T-cell (primary cell): ENCODE data around the gene ADARB2. TPM values are rescaled to one million over a fixed set of nuclear protein-coding genes. Genes with fewer than 3 reads are reported as not detected.

Experiments
- ATAC-seq, 4 experiments: fragments of 200-7000 bp in 3 of 4; fragments of 150-1000 bp in 1 of 4; cut with Tn5 transposase; replicated peaks in 1 of 4; 1 replicate in 3 of 4; 2 replicates in 1 of 4; pipeline ENCODE4 v1.10.0; 2021; ENCODE audit warnings: moderate library complexity in 3 of 4, mild to moderate bottlenecking in 2 of 4, moderate number of reproducible peaks in 1 of 4
- CTCF ChIA-PET, 2 donors: fragments of 300-600 bp; sonication (Branson Sonifier 250); formaldehyde crosslinking; loops; one replicate each; lab custom pipeline; 2022; ENCODE audit warnings: antibody characterized with exemption in 2 of 2; lab: Charles Lee
- POLR2A ChIA-PET, 2 donors: fragments of 300-600 bp; sonication (Branson Sonifier 250); formaldehyde crosslinking; loops; one replicate each; lab custom pipeline; 2022; ENCODE audit warnings: antibody characterized with exemption in 2 of 2; lab: Charles Lee
- DNase-seq, 35 experiments: peaks; one replicate each; pipeline versions ENCODE4 v3.0.0 to v3.0.0-alpha.2; 2013 to 2023
- H3K27ac ChIP-seq: one replicate; pipeline ENCODE4 v1.5.1; 2013; ENCODE audit warnings: low read length
- H3K27me3 ChIP-seq, 2 experiments: replicated peaks in 1 of 2; 1 replicate in 1 of 2; 2 replicates in 1 of 2; pipeline versions ENCODE4 v1.6.1 to v1.7.0; 2013; ENCODE audit warnings: low read length in 1 of 2, mixed read lengths in 1 of 2; ENCODE audit not compliant: control insufficient read depth in 2 of 2, insufficient read depth in 2 of 2; ENCODE audit errors: extremely low read depth in 1 of 2
- H3K36me3 ChIP-seq, 2 donors: 1 replicate in 1 of 2; 2 replicates in 1 of 2; pipeline versions ENCODE4 v1.6.1 to v1.7.0; 2013; ENCODE audit warnings: low read length in 1 of 2; ENCODE audit not compliant: control insufficient read depth in 2 of 2, insufficient read depth in 1 of 2; ENCODE audit errors: extremely low read depth in 1 of 2
- H3K4me1 ChIP-seq, 2 experiments: 1 replicate in 1 of 2; 2 replicates in 1 of 2; pipeline versions ENCODE4 v1.6.1 to v1.7.0; 2013; ENCODE audit warnings: low read length in 2 of 2, mixed read lengths in 1 of 2; ENCODE audit not compliant: insufficient read depth in 2 of 2, control insufficient read depth in 1 of 2; ENCODE audit errors: extremely low read depth in 1 of 2
- H3K4me3 ChIP-seq, 2 donors: 1 replicate in 1 of 2; 2 replicates in 1 of 2; pipeline versions ENCODE4 v1.5.1 to v1.7.0; 2013; ENCODE audit warnings: mild to moderate bottlenecking in 2 of 2, low read length in 1 of 2, moderate library complexity in 1 of 2; ENCODE audit not compliant: control insufficient read depth in 1 of 2; ENCODE audit errors: extremely low read depth in 1 of 2
- H3K9me3 ChIP-seq: 2 replicates; pipeline ENCODE4 v1.7.0; 2013
- H3K27ac Mint-ChIP-seq, 2 donors: one replicate each; pipeline ENCODE4 v1.8.0; 2020 to 2021; ENCODE audit warnings: mild to moderate bottlenecking in 2 of 2, mixed read lengths in 2 of 2
- H3K27me3 Mint-ChIP-seq, 2 donors: one replicate each; pipeline ENCODE4 v1.8.0; 2021 to 2022; ENCODE audit warnings: mixed read lengths in 2 of 2
- H3K36me3 Mint-ChIP-seq: one replicate; pipeline ENCODE4 v1.8.0; 2021; ENCODE audit warnings: mixed read lengths
- H3K4me1 Mint-ChIP-seq, 3 donors: one replicate each; pipeline ENCODE4 v1.8.0; 2020 to 2022; ENCODE audit warnings: mixed read lengths in 3 of 3, mild to moderate bottlenecking in 1 of 3
- H3K4me3 Mint-ChIP-seq, 3 donors: one replicate each; pipeline ENCODE4 v1.8.0; 2020 to 2022; ENCODE audit warnings: mild to moderate bottlenecking in 3 of 3, mixed read lengths in 3 of 3, moderate library complexity in 3 of 3
- H3K9me3 Mint-ChIP-seq, 3 donors: one replicate each; pipeline ENCODE4 v1.8.0; 2020 to 2022; ENCODE audit warnings: mixed read lengths in 3 of 3
- WGBS: methylation state at CpG from one replicate; pipeline ENCODE4 v1.1.5; 2013; ENCODE audit warnings: missing lambda C conversion rate; ENCODE audit not compliant: insufficient coverage; 5-methylcytosine and 5-hydroxymethylcytosine counted together
- total RNA-seq, 35 experiments: library from RNA in 6 of 35; stranded (reverse) in 6 of 35; fragments of 120-200 nt in 1 of 35; gene quantifications; one replicate each; pipeline versions ENCODE4 v1.2.1 to v1.2.4 and lab custom pipeline; 2013 to 2026

ADARB2 gene
- total RNA-seq, 5 donors from 2014 or later (not counting 1 experiment from before 2014, with no cell fraction given): 0.07 to 4.0 (median 0.41) TPM

- Mint-ChIP-seq H3K27me3 (peaks cover 0 to 5% of the 10 kb centered on the region in 2 donors), H3K27ac (peak overlapping the region; percentile 84 to 97), H3K9me3 (no peaks in the 10 kb centered on the region), H3K4me3 (peak overlapping the region in 2 of 3 donors; percentile 36 to 52), H3K36me3 (no peaks in the 10 kb centered on the region), H3K4me1 (peaks cover 16 to 21% (median 18%) of the 10 kb centered on the region in 3 donors)
- no peaks in the 10 kb centered on the region for H3K9me3 ChIP-seq
- ChIA-PET CTCF (no interaction called here), POLR2A (no interaction called here)
- H3K4me3 ChIP-seq: no peak overlapping the region
- no peak for DNase-seq
- H3K27me3 ChIP-seq: peaks cover 0 to 18% of the 10 kb centered on the region in 2 experiments
- WGBS: no CpG with 5 or more reads among the region's 4 CpGs
- peak; percentile 50 to 70 (median 57) for ATAC-seq
- no peak overlapping the region for H3K27ac ChIP-seq
- no peaks in the 10 kb centered on the region for H3K36me3 ChIP-seq
- H3K4me1 ChIP-seq: peaks cover 3 to 5% of the 10 kb centered on the region in 2 experiments
Measured at GRCh38 chr10:1193561-1193960, 543.8 kb downstream of the ADARB2 start.

GRCh38 chr10:1191752-1192151 is 545.6 kb downstream of the ADARB2 start:
- 100% methylated on average over 1 of the region's 7 CpGs for WGBS
- Mint-ChIP-seq H3K4me1 (peaks cover 16 to 21% (median 18%) of the 10 kb centered on the region in 3 donors), H3K27ac (no peak overlapping the region), H3K27me3 (peaks cover 0 to 5% of the 10 kb centered on the region in 2 donors), H3K36me3 (no peaks in the 10 kb centered on the region), H3K4me3 (no peak overlapping the region), H3K9me3 (no peaks in the 10 kb centered on the region)
- no peak for ATAC-seq
- ChIA-PET CTCF (interaction anchor here in 1 of 2 donors (0.6 kb wide), 1 partner anchor 75 kb away, joined by 3 read pairs; no protein-coding TSS in a partner anchor), POLR2A (no interaction called here)
- Histone ChIP-seq H3K4me1 (peaks cover 3 to 5% of the 10 kb centered on the region in 2 experiments), H3K27ac (no peak overlapping the region), H3K36me3 (no peaks in the 10 kb centered on the region), H3K9me3 (no peaks in the 10 kb centered on the region), H3K4me3 (no peak overlapping the region), H3K27me3 (peaks cover 0 to 26% of the 10 kb centered on the region in 2 experiments)
- no peak for DNase-seq

DNA sequence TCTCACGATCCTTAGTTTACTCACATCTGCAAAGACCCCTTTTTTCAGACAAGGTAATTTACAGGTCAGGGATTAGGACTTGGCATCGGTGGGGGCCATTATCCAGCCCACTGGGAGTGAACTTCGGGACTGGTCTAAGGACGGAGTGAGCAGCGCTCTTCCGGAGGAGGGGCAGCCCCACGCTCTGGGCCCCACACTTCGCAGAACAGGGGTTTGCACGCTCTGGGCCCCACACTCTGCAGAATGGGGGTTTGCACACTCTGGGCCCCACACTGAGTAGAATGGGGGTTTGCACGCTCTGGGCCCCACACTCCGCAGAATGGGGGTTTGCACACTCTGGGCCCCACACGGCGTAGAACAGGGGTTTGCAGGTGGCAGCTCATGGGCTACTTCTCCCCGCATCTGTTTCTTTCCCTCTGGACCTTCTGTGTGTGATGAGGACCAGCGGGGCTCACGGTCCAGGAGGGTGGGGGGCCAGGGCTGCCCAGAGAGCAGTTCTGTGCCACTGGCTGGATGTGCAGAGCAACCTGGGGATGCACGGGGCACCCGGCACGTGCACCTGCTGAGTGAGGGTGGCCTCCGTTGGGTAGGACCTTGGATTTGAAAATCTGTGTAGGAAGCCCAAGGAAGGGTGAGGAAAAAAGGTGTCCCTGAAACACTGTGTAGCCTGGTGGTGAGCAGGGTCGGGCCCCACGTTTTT is 546.4 kb downstream of the ADARB2 start:
- Mint-ChIP-seq H3K36me3 (no peaks in the 10 kb centered on the region), H3K27me3 (peaks cover 0 to under 1% of the 10 kb centered on the region in 2 donors), H3K4me3 (no peak overlapping the region), H3K9me3 (no peaks in the 10 kb centered on the region), H3K4me1 (peaks cover 16 to 21% (median 18%) of the 10 kb centered on the region in 3 donors), H3K27ac (no peak overlapping the region)
- H3K9me3 ChIP-seq: no peaks in the 10 kb centered on the region
- H3K4me3 ChIP-seq: no peak overlapping the region
- CTCF ChIA-PET: no interaction called here
- H3K4me1 ChIP-seq: peaks cover 3 to 5% of the 10 kb centered on the region in 2 experiments
- no peak overlapping the region for H3K27ac ChIP-seq
- H3K36me3 ChIP-seq: no peaks in the 10 kb centered on the region
- peaks cover 0 to 33% of the 10 kb centered on the region in 2 experiments for H3K27me3 ChIP-seq
- POLR2A ChIA-PET: no interaction called here
- 76% methylated on average over 18 of the region's 22 CpGs for WGBS
- ATAC-seq (no peak), DNase-seq (no peak)

DNA sequence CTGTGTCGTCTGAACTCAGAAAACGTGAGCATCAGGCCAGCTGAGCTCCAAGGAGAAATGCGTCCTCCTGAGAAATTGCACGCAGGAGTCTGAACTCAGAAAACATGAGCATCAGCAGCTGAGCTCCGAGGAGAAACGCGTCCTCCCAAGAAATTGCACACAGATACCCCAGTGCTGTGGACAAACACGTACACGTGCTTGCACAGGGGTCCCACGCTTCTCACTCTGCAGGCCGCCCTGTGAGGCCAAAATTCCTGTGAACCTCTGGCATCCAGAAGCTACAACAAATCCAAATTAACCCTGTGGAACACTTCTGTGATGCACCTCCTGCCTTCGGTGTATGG is 547.3 kb downstream of the ADARB2 start:
- Mint-ChIP-seq H3K27me3 (peaks cover 0 to 1% of the 10 kb centered on the region in 2 donors), H3K27ac (no peak overlapping the region), H3K36me3 (no peaks in the 10 kb centered on the region), H3K9me3 (no peaks in the 10 kb centered on the region), H3K4me3 (no peak overlapping the region), H3K4me1 (peaks cover 16 to 21% (median 18%) of the 10 kb centered on the region in 3 donors)
- H3K4me3 ChIP-seq: no peak overlapping the region
- H3K27me3 ChIP-seq: peaks cover 0 to 30% of the 10 kb centered on the region in 2 experiments
- 89% methylated on average over 7 of the region's 12 CpGs for WGBS
- peaks cover 3 to 5% of the 10 kb centered on the region in 2 experiments for H3K4me1 ChIP-seq
- ChIA-PET POLR2A (no interaction called here), CTCF (no interaction called here)
- no peak for DNase-seq
- H3K36me3 ChIP-seq: no peaks in the 10 kb centered on the region
- H3K9me3 ChIP-seq: no peaks in the 10 kb centered on the region
- no peak for ATAC-seq
- no peak overlapping the region for H3K27ac ChIP-seq

DNA sequence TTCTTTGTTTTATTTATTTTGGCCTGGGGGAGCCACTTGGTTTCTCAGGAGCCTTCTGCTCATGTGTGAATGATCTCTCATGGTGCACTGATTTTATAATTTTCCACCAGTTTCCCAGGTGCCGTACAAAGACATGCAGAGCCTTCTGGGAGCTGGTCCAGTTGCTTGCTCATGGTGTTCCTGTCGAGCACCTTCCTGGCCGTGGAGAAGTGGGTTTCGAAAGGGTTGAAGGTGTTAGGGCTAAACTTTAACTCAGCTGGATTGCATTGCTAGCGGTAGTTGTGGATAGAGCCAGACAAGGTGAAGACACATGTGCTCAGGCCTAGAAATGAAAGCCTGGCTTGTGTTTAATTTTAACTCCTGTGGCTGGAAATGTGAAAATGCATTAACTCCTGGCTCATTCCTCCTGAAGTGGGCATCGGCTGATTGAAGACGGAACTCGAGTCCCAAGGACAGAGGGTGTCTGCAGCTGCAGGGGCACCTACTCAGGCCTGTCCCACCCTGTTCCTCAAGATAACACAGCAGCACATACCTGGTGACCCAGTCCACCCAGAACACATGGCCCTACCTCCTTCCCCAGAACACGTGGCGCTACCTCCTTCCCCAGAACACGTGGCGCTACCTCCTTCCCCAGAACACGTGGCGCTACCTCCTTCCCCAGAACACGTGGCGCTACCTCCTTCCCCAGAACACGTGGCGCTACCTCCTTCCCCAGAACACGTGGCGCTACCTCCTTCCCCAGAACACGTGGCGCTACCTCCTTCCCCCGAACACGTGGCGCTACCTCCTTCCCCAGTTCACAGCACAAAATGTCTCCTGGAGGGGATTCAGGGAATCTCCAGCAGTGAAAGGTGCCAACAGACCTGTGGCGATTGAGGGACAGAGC is 547.9 kb downstream of the ADARB2 start:
- Histone ChIP-seq H3K27ac (no peak overlapping the region), H3K9me3 (no peaks in the 10 kb centered on the region), H3K4me1 (peaks cover 3 to 5% of the 10 kb centered on the region in 2 experiments), H3K36me3 (no peaks in the 10 kb centered on the region), H3K27me3 (peaks cover 0 to 35% of the 10 kb centered on the region in 2 experiments), H3K4me3 (no peak overlapping the region)
- Mint-ChIP-seq H3K4me1 (peaks cover 15 to 18% (median 15%) of the 10 kb centered on the region in 3 donors), H3K4me3 (no peak overlapping the region), H3K36me3 (no peaks in the 10 kb centered on the region), H3K27ac (no peak overlapping the region), H3K9me3 (no peaks in the 10 kb centered on the region), H3K27me3 (peaks cover 0 to 1% of the 10 kb centered on the region in 2 donors)
- no peak for DNase-seq
- 85% methylated on average over 16 of the region's 26 CpGs for whole genome bisulfite sequencing
- no peak for ATAC-seq
- POLR2A ChIA-PET: no interaction called here
- CTCF ChIA-PET: no interaction called here

DNA sequence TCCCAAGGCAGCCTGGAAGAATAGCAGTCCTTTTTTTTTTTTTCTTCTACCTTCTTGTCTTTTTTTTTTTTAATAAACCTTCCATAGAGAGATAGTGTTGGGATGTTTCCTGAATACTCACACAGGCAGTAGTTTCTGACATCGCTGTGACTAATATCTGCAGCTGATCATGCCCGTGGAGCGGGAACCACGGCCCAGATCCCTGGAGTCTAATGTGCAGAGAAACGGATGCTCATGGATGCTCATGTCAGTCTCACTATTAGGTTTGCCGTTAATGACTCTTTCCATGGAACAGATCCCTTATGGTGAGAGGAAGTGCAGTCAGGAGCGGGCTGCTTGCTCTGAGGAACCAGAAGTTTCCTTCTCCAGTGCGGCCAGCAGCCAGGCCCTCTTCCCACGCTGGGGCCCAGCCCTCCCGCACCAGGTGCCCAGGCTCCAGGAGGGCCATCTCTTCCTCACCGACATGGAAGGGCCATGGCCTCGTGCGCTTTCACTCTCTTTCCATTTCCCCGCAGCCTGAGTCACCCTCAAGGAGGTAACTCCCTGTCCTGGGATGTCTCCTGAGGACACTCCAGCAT is 548.7 kb downstream of the ADARB2 start:
- peaks cover 0 to 38% of the 10 kb centered on the region in 2 experiments for H3K27me3 ChIP-seq
- H3K4me1 ChIP-seq: peaks cover 3 to 5% of the 10 kb centered on the region in 2 experiments
- ATAC-seq (no peak), DNase-seq (no peak)
- Mint-ChIP-seq H3K4me3 (no peak overlapping the region), H3K36me3 (no peaks in the 10 kb centered on the region), H3K9me3 (no peaks in the 10 kb centered on the region), H3K4me1 (peaks cover 8 to 10% (median 8%) of the 10 kb centered on the region in 3 donors), H3K27ac (no peak overlapping the region), H3K27me3 (peaks cover 0 to 5% of the 10 kb centered on the region in 2 donors)
- ChIA-PET POLR2A (no interaction called here), CTCF (interaction anchor here in 1 of 2 donors (0.7 kb wide), 1 partner anchor 239 kb away, joined by 3 read pairs; no protein-coding TSS in a partner anchor)
- no peak overlapping the region for H3K27ac ChIP-seq
- 78% methylated on average over 9 of the region's 14 CpGs for WGBS
- no peaks in the 10 kb centered on the region for H3K9me3 ChIP-seq
- H3K36me3 ChIP-seq: no peaks in the 10 kb centered on the region
- no peak overlapping the region for H3K4me3 ChIP-seq
